GM18511 (cell line): ENCODE data around the gene NOC4L.
"Not testable (repeated sequence)": the region's sequence is repeated elsewhere in the genome, so short reads cannot be mapped to it uniquely, and the experiment has no call there.

ENCODE experiments used
- ATAC-seq: cut with Tn5 transposase; IDR thresholded peaks from one replicate; pipeline ENCODE4 v1.9.1; 2021; ENCODE audit warnings: mild to moderate bottlenecking, moderate library complexity; ENCODE audit not compliant: unreplicated experiment

Gene NOC4L

DNA sequence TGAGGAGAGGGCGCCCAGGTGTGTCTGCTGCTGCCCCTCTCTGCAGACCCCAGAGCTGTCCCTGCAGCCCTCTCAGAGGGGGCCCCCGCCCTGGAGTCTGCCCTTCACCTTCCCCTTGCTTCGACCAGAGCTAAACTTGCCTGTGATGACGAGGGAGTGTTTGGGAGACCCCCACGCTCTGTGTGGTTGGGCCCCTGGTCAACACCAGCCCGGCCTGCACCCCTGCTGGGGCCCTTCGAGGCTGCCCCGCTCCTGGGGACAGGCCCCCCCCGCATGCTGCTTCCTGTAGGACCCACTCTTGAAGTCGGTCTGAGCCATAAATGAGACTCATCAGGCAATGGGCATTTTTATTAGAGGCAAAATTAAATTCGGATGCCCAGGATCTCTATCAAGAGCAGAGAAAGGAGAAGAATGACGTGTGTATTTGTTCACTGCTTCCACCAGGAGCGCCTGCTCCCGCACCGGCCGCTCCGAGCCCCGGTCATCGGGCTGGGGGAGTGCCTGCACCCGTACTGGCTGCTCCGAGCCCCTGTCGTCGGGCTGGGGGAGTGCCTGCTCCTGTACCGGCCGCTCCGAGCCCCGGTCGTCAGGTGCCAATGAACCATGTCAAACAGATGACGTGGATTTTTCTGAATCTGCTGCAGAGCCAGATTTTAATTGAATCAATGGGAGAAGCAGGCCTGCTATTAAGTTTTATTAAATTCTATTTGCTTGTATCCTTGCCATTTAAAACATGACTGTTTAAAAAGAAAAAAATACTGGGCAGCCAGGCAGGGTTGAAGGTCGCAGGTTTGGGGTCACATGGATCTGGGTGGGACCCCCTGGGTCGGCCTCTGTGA, 47.7 kb downstream of the NOC4L start:
- ATAC-seq = no peak

DNA sequence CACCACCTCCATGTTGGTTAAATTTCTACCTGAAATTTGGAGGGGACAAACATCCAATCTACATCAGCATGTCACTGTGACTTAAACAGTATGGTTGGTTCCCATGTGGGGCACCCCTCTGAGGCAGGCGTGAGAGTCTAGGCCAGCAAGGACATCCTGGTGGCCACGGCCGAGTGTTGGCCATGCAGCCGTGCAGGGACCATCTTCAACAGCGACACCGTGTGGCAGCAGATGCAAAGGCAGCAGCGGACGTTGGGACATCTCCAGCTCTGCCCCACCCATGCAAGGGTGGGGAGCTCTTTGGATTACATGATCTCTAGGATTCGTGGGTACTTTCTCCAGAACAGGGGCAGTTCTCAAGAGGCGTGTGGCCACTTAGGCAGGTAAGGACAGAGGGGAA, 49.8 kb downstream of the NOC4L start:
- ATAC-seq = no peak

- ATAC-seq = no peak
Measured at GRCh38 chr12:132194556-132194955, 50.3 kb downstream of the NOC4L start.

DNA sequence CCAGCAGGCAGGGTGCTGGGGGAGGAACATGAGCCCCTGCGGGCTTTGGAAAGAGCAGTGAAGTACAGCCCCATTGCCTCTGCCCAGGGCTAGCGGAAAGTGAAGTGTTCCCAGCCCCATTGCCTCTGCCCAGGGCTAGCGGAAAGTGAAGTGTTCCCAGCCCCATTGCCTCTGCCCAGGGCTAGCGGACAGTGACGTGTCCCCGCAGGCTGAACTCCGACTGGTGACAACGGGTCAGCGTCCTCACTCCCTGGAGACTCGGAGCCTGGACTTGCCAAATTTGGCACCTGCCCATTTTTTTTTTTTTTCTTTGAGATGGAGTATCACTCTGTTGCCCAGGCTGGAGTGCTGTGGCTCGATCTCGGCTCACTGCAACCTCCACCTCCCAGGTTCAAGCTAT, 51.0 kb downstream of the NOC4L start:
- not testable (repeated sequence) for ATAC-seq

DNA sequence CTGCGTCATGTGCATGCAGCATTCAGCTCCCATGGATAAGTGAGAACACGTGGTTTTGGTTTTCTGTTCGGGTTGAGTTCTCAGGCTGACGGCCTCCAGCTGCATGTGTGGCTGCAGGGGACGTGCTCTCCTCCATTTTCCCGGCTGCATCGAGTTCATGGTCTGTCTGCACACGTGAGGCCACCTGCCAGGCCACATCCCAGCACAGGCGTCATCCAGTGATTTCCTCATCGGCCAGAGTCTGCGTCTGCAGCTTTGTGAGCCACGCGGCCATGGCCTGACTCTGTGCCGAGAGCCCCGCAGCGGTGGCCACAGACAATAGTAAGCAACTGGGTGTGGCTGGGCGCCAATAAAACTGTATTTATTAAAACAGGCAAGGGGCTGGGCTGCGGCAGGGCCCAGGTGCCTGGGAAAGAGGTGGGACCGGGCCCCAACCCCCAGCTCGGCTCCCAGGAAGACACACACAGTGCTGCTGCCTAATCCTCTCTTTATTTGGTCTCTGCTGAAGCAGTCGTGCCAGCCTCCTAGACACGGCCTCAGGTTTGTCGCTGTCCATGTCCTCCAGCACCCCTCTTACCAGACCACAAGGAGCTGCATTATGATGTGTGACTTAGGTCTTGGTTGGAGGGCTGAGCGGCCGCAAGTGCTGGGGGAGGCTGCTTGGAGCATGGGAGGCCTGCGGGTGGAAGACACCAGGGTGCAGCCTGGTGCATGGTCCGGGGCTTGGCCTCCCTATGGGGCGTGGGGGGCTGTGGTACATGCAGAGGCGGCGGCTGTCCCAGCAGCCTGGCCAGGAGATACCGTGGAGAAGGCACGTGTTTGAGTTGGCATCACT, 52.0 kb downstream of the NOC4L start:
- no peak for ATAC-seq

GRCh38 chr12:132196873-132197390, 52.7 kb downstream of the NOC4L start:
- ATAC-seq = no peak

- ATAC-seq = no peak
Measured at GRCh38 chr12:132197581-132198354, 53.5 kb downstream of the NOC4L start.

DNA sequence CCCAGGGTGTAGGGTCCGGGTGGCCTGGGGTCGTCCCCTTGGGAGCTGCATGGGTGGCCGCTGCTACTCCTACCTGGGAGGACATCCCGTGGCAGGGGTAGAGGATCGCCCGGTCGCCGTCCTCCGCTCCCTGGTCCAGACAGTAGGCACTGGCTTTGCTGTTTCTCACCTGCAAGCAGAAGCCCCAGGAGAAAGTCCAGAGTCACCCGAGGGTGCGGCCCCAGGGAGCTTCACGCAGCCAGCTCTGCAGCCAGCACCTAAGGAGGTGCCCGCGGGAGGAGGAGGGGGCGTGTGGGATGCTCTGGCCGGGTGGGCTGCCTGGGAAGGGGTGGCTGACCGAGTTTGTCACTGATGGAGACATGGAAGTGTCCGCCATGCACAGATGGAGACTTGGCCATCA, 54.8 kb downstream of the NOC4L start:
- ATAC-seq = no peak

DNA sequence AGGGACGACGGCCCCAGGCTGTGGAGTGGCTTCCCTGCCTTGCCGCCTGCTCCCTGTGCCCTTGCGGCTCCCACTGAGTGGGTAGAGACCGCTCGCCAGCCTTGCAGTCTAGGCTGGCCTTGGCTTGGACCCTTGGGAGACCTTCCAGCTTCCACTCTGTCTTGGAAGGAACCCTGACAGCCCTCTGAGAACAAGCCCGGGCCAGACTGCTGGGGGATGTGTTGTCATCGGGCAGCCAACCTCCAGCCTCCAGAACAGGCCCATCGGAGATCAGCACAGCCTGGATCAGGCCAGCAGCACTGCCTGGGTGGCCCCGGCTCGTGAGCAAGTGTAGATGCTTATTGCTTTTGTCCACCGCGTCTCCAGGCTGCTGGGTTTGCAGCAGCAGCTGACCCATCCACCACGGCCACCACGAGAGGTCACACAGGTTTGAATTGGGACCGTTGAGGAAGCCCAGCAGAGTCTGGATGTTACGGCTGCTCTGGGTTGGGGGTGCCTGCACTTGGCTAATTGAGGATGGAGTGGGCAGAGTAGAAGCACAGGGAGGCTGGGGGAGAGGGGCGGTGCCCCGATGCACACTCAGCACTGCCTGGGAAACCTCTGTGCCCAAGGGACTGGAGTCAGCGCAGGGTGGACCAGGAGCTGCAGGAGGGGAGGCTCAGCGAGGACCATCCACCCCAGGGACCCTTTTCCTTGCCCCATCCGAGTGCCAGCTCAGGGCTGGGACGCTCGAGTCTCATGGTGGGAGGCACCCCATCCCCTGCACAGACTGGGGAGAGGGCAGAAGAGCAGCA, 55.5 kb downstream of the NOC4L start:
- no peak for ATAC-seq

DNA sequence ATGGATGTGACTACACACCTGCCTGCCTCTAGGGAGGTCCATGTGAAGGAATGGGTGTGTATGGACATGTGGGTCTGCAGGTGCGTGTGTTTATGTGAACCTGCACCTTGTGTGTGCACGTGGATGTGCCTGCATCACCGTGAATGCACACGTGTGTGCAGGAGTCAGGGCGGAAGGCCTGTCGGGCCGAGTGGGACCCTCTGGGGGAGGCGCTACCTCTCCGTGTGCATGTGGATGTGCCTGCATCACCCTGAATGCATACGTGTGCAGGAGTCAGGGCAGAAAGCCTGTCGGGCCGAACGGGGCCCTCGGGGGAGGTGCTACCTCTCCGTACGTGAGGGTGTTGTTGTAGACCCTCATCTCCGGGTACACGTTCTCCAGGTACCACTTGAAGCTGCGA, 56.5 kb downstream of the NOC4L start:
- no peak for ATAC-seq

DNA sequence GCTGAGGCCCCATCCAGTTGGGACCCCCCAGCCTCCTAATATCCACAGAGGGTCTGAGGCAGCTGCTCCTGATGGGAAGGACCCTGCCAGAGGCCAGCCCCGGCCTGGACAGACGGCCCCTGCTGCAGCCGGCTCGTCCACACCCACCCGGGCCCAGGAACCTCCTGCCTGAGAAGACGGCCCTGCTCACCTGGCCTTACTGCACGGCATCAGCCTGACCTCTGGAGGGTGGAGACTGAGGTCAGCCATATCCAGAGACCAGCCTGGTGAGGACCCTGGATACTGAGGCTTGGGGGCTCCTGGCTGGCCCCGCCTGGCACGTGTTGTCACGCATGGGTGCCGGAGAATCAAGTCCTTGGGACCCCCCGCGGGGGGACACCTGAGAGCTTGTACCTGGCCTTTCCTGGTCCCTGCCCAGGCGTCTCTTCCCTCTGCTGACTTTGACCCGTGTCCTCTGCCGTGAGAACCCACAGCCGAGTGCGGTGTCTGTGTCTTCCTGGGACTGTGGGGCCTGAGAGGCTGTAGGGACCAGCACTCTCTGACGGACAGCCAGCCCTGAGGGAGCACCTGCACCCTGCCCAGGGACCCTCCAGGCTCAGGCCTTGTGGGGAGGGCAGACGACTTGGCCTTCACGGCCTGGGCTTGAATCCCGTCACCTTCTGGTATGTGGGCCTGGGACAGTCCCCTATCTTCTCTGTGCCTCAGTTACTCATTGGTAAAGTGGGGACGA, 57.3 kb downstream of the NOC4L start:
- ATAC-seq = no peak
